SKM-1 (cell line): Measurements from ENCODE around the gene RAF1.
"Not testable (repeated sequence)": the region's sequence is repeated elsewhere in the genome, so short reads cannot be mapped to it uniquely, and the experiment has no call there.

Source experiments
- DNase-seq: peaks from one replicate; lab custom pipeline; 2025; ENCODE audit not compliant: unreplicated experiment; lab: John Stamatoyannopoulos, UW

The RAF1 gene

GRCh38 chr3:12677616-12678015 is 13.7 kb upstream of the RAF1 start:
- no peak for DNase-seq

- DNase-seq: no peak
Measured at GRCh38 chr3:12675115-12675810, 11.3 kb upstream of the RAF1 start.

GRCh38 chr3:12673956-12674736 is 10.2 kb upstream of the RAF1 start:
- DNase-seq: not testable (repeated sequence)

- no peak for DNase-seq
Measured at GRCh38 chr3:12671120-12671450, 7.2 kb upstream of the RAF1 start.

GRCh38 chr3:12670365-12671119 is 6.6 kb upstream of the RAF1 start:
- no peak for DNase-seq

GRCh38 chr3:12663401-12663935 is 449 bp downstream of the RAF1 start:
- DNase-seq: no peak

- DNase-seq: no peak
Measured at GRCh38 chr3:12662593-12663400, 1.1 kb downstream of the RAF1 start.

- no peak for DNase-seq
Measured at GRCh38 chr3:12661926-12662592, 1.9 kb downstream of the RAF1 start.

GRCh38 chr3:12661375-12661774 is 2.5 kb downstream of the RAF1 start:
- not testable (repeated sequence) for DNase-seq

GRCh38 chr3:12660196-12660595 is 3.7 kb downstream of the RAF1 start:
- no peak for DNase-seq

GRCh38 chr3:12659316-12660015 is 4.5 kb downstream of the RAF1 start:
- no peak for DNase-seq

- DNase-seq: no peak
Measured at GRCh38 chr3:12658593-12659058, 5.3 kb downstream of the RAF1 start.

- DNase-seq: no peak
Measured at GRCh38 chr3:12656850-12657249, 7.1 kb downstream of the RAF1 start.

GRCh38 chr3:12656193-12656592 is 7.7 kb downstream of the RAF1 start:
- DNase-seq: no peak

- DNase-seq: no peak
Measured at GRCh38 chr3:12655701-12656100, 8.2 kb downstream of the RAF1 start.

- DNase-seq: no peak
Measured at GRCh38 chr3:12653747-12654146, 10.2 kb downstream of the RAF1 start.

- no peak for DNase-seq
Measured at GRCh38 chr3:12648384-12648959, 15.4 kb downstream of the RAF1 start.

- DNase-seq: no peak
Measured at GRCh38 chr3:12644331-12644937, 19.5 kb downstream of the RAF1 start.

- DNase-seq: no peak
Measured at GRCh38 chr3:12643724-12644123, 20.2 kb downstream of the RAF1 start.
